GM21381 (cell line): ENCODE measurements around the gene MYOF.
"Not testable (repeated sequence)": the region's sequence is repeated elsewhere in the genome, so short reads cannot be mapped to it uniquely, and the experiment has no call there.

Experiments
- ATAC-seq: cut with Tn5 transposase; IDR thresholded peaks from one replicate; pipeline ENCODE4 v1.9.1; 2021; ENCODE audit warnings: mild to moderate bottlenecking, moderate library complexity; ENCODE audit not compliant: unreplicated experiment

The MYOF gene

GRCh38 chr10:93459466-93459865 lies 22.7 kb downstream of the MYOF start:
- ATAC-seq, result no peak

- ATAC-seq, result no peak
Measured at GRCh38 chr10:93458821-93459257, 23.3 kb downstream of the MYOF start.

- ATAC-seq, result no peak
Measured at GRCh38 chr10:93457511-93457910, 24.6 kb downstream of the MYOF start.

- no peak for ATAC-seq
Measured at GRCh38 chr10:93456480-93456879, 25.7 kb downstream of the MYOF start.

GRCh38 chr10:93454736-93455135 lies 27.4 kb downstream of the MYOF start:
- no peak for ATAC-seq

- no peak for ATAC-seq
Measured at GRCh38 chr10:93454146-93454545, 28.0 kb downstream of the MYOF start.

GRCh38 chr10:93452143-93452542 lies 30.0 kb downstream of the MYOF start:
- ATAC-seq, result no peak

GRCh38 chr10:93451244-93451947 lies 30.7 kb downstream of the MYOF start:
- no peak for ATAC-seq

- no peak for ATAC-seq
Measured at GRCh38 chr10:93447970-93448369, 34.2 kb downstream of the MYOF start.

GRCh38 chr10:93447019-93447418 lies 35.1 kb downstream of the MYOF start:
- ATAC-seq, result no peak

- ATAC-seq, result no peak
Measured at GRCh38 chr10:93445978-93446720, 36.0 kb downstream of the MYOF start.

GRCh38 chr10:93445097-93445960 lies 36.8 kb downstream of the MYOF start:
- ATAC-seq, result no peak

- ATAC-seq, result no peak
Measured at GRCh38 chr10:93443481-93443880, 38.7 kb downstream of the MYOF start.

- not testable (repeated sequence) for ATAC-seq
Measured at GRCh38 chr10:93442721-93443120, 39.4 kb downstream of the MYOF start.

- ATAC-seq, result no peak
Measured at GRCh38 chr10:93440591-93441091, 41.5 kb downstream of the MYOF start.

- ATAC-seq, result no peak
Measured at GRCh38 chr10:93438613-93439253, 43.4 kb downstream of the MYOF start.

- ATAC-seq, result no peak
Measured at GRCh38 chr10:93437946-93438612, 44.1 kb downstream of the MYOF start.

- no peak for ATAC-seq
Measured at GRCh38 chr10:93437086-93437945, 44.8 kb downstream of the MYOF start.

- ATAC-seq, result no peak
Measured at GRCh38 chr10:93436591-93437085, 45.5 kb downstream of the MYOF start.
